HG02623 (cell line): ENCODE data around the gene HSPA4.
"Not testable (repeated sequence)": the region's sequence is repeated elsewhere in the genome, so short reads cannot be mapped to it uniquely, and the experiment has no call there.

ENCODE experiments used
- ATAC-seq: cut with Tn5 transposase; IDR thresholded peaks from one replicate; pipeline ENCODE4 v1.9.1; 2021; ENCODE audit warnings: moderate library complexity; ENCODE audit not compliant: unreplicated experiment

HSPA4 gene

GRCh38 chr5:133121611-133122150 lies 69.9 kb downstream of the HSPA4 start:
- ATAC-seq: no peak

GRCh38 chr5:133122711-133123110 lies 70.9 kb downstream of the HSPA4 start:
- no peak for ATAC-seq

GRCh38 chr5:133123297-133123696 lies 71.5 kb downstream of the HSPA4 start:
- ATAC-seq: no peak

GRCh38 chr5:133124891-133125290 lies 73.1 kb downstream of the HSPA4 start:
- no peak for ATAC-seq

GRCh38 chr5:133128066-133128465 lies 76.3 kb downstream of the HSPA4 start:
- no peak for ATAC-seq

- no peak for ATAC-seq
Observed at GRCh38 chr5:133129289-133129688, 77.5 kb downstream of the HSPA4 start.

- no peak for ATAC-seq
Observed at GRCh38 chr5:133129950-133130349, 78.1 kb downstream of the HSPA4 start.

- no peak for ATAC-seq
Observed at GRCh38 chr5:133130387-133131118, 78.7 kb downstream of the HSPA4 start.

GRCh38 chr5:133132717-133133116 lies 80.9 kb downstream of the HSPA4 start:
- no peak for ATAC-seq

GRCh38 chr5:133133241-133133640 lies 81.4 kb downstream of the HSPA4 start:
- ATAC-seq: not testable (repeated sequence)

- not testable (repeated sequence) for ATAC-seq
Observed at GRCh38 chr5:133136890-133137289, 85.1 kb downstream of the HSPA4 start.

- no peak for ATAC-seq
Observed at GRCh38 chr5:133140311-133140710, 88.5 kb downstream of the HSPA4 start.

- no peak for ATAC-seq
Observed at GRCh38 chr5:133141746-133142145, 89.9 kb downstream of the HSPA4 start.

GRCh38 chr5:133142782-133143181 lies 91.0 kb downstream of the HSPA4 start:
- ATAC-seq: no peak

GRCh38 chr5:133144245-133144981 lies 92.6 kb downstream of the HSPA4 start:
- no peak for ATAC-seq

GRCh38 chr5:133145436-133146170 lies 93.8 kb downstream of the HSPA4 start:
- no peak for ATAC-seq

GRCh38 chr5:133147411-133147810 lies 95.6 kb downstream of the HSPA4 start:
- ATAC-seq: no peak

GRCh38 chr5:133147815-133148567 lies 96.2 kb downstream of the HSPA4 start:
- no peak for ATAC-seq

- no peak for ATAC-seq
Observed at GRCh38 chr5:133149345-133149744, 97.5 kb downstream of the HSPA4 start.

GRCh38 chr5:133150909-133151544 lies 99.2 kb downstream of the HSPA4 start:
- no peak for ATAC-seq
